Gastrocnemius medialis (tissue), 4 donors: ENCODE results near the gene COL20A1.

Source experiments
- POLR2A ChIP-seq, 2 donors: fragments of 450-650 bp; IDR thresholded peaks; one replicate each; pipeline ENCODE4 v1.6.1; 2017; ENCODE audit warnings: antibody characterized with exemption in 2 of 2, mild to moderate bottlenecking in 2 of 2, moderate library complexity in 2 of 2
- TF ChIP-seq, protein P1 (sequence below), 5 experiments: fragments of 450-650 bp in 3 of 5; fragments of 200-600 bp in 2 of 5; sonication (generic) in 2 of 5; IDR thresholded peaks in 4 of 5; conservative IDR thresholded peaks in 1 of 5; 1 replicate in 4 of 5; 2 replicates in 1 of 5; pipeline ENCODE4 v1.5.1; 2016 to 2019; ENCODE audit warnings: antibody characterized with exemption in 5 of 5, mild to moderate bottlenecking in 3 of 5, moderate library complexity in 3 of 5

DNA sequence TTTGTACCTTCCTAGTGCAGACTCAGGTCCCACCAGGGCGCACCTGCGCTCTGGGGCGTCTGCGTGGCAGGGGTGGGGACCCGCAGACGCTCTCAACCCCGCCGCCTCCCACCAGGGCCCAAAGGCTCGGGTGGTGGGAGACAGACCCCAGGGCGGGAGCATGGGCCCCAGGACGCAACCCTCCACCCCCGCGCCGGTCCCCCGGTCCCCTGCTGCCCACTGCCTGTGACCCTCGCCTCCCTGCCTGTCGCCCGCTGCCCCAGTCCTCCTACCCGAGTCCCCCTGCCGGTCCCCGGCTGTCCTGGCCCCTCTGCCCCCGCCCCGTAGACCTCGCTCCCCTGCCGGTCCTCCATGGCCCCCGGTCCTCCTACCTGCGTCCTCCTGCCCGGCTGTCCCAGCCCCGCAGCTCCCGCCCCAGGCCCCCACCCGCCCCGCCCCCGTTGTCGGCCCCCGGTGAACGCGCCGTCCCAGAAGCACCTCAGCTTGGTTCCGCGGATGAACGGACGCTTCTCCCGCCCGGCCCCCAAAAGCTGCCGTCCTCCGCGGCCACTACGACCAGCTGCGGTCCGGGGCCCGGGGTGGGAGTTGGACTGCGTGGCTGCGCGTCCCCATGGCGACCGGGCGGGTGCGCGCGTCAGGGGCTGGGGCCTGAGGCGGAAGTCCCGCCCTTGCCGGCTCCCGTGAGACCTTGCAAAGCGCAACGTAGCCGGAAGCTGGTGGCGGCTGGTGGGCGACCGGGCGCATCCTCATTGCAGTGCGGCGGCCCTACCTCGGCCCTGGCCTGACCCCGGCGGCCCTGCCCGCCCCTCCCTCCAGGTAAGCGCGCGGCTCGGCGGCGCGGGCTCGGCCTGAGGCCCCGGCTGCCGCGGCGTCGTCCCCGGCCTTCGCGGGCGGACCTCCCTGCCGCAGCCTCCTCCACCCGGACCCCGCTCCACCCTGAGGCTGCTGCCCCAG lies 20.6 kb upstream of the COL20A1 start, which contains the start of gene ARFGAP1:
- TF ChIP-seq, protein P1, sequence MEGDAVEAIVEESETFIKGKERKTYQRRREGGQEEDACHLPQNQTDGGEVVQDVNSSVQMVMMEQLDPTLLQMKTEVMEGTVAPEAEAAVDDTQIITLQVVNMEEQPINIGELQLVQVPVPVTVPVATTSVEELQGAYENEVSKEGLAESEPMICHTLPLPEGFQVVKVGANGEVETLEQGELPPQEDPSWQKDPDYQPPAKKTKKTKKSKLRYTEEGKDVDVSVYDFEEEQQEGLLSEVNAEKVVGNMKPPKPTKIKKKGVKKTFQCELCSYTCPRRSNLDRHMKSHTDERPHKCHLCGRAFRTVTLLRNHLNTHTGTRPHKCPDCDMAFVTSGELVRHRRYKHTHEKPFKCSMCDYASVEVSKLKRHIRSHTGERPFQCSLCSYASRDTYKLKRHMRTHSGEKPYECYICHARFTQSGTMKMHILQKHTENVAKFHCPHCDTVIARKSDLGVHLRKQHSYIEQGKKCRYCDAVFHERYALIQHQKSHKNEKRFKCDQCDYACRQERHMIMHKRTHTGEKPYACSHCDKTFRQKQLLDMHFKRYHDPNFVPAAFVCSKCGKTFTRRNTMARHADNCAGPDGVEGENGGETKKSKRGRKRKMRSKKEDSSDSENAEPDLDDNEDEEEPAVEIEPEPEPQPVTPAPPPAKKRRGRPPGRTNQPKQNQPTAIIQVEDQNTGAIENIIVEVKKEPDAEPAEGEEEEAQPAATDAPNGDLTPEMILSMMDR (IDR thresholded peaks at IDR 0.05 in 4 of 5, conservative IDR thresholded peaks at IDR 0.05 in 1 of 5): no peak
- TF ChIP-seq POLR2A (IDR thresholded peaks at IDR 0.05): peak; percentile 57 to 77
